HG02610 (cell line): ENCODE data around the gene ACD.
"Not testable (repeated sequence)": the region's sequence is repeated elsewhere in the genome, so short reads cannot be mapped to it uniquely, and the experiment has no call there.

ENCODE experiments used
- ATAC-seq: cut with Tn5 transposase; IDR thresholded peaks from one replicate; pipeline ENCODE4 v1.9.1; 2021; ENCODE audit warnings: mild to moderate bottlenecking, moderate library complexity; ENCODE audit not compliant: unreplicated experiment

ACD gene

DNA sequence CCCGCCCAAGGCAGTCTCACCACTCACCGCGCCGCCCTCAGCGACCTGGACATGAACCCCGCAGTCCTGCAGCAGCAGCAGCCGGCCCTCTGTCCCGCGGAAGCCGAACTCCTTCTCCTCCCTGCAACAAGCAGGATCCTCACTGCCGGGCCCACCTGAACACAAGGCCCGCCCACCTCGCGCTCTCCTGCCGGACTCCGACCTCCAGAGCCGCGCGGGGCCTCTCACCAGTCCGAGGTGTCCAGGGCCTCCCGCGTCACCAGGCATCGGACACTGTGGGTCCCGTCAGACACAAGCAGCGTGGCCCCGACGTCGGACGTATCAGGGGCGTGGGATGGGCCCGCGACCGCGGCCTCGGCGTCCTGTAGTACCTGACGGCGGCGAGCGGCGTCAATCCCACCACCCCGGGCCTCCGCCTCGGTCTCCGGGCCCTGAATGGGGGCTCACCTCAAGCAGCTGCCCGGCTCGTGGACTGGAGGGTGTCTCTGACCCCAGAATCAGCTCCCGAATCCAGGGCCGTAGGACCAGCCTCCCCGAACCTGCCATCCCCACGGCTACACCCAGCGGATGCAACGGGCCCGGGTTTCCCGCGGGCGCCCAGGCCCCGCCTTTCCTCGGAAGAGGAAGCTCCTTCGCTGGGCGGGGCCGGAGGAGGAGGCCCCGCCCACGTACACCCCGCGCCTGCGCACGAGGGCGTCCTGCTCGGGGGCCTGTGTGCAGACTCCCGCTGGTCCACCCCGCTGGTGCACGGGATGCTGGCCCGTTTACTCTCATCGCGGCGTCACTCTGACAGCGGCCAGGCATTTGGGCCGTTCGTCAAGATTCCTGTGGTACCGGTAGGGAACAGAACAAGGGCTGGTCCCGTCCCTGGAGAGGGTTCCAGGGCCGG lies at the start of gene ACD:
ACD (minus strand) TSS at position 586 of the 889 bp plus-strand sequence; CDS start at position 546, 40 bp downstream.
- peak; percentile 50 for ATAC-seq

- ATAC-seq: no peak
Observed at GRCh38 chr16:67709050-67709449, 49.0 kb upstream of the ACD start.

DNA sequence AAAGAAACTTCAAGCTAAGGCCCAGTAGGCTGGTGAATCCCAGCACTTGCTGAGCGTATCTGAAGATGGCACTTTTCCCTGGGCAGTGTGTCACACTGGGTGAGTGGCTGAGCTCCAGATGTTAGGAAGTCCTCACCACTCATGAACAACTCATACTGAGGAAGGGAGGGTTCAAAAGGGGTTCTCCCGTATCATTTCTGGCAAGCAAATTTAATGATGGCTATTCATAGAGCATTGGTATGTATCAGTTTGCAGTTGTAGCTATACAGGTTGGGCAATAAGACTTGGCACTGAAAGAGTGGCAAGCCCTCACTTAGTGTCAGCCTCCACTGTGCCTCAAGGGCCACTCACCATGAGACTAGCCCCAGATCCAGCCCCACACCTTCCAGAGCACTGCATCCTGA lies 48.3 kb upstream of the ACD start:
- no peak for ATAC-seq

GRCh38 chr16:67707790-67708189 lies 47.7 kb upstream of the ACD start:
- no peak for ATAC-seq

DNA sequence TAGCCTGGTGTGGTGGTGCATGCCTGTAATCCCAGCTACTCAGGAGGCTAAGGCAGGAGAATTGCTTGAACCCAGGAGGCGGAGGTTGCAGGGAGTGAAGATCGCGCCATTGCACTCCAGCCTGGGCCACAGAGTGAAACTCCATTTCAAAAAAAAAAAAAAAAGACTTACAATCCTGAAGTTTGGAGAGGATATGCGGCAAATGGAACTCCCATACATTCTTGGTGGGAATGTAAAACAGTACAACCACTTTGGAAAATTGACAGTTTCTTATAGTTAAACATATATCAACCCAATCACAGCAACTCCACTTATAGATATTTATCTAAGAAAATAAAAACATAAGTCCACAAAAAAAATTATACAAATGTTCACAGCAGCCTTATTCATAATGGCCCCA lies 47.1 kb upstream of the ACD start:
- ATAC-seq: no peak

DNA sequence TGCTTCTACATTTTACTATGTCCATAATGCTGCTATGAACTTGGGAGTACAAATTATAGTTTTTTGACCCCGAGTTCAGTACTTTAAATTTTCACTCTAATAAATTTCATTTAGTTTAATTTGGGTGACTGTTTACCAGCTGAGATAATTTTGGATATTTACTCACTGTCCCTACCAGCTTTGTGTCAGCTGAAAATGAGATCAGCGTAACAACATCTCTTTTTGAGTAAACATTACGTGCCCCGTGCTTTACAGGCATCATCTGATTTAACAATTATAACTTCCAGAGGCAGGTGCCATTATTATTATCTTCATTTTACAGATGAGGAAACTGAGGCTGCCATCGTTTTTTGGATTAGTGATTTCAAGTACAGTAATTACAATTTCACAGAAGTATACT lies 44.0 kb upstream of the ACD start:
- no peak for ATAC-seq

DNA sequence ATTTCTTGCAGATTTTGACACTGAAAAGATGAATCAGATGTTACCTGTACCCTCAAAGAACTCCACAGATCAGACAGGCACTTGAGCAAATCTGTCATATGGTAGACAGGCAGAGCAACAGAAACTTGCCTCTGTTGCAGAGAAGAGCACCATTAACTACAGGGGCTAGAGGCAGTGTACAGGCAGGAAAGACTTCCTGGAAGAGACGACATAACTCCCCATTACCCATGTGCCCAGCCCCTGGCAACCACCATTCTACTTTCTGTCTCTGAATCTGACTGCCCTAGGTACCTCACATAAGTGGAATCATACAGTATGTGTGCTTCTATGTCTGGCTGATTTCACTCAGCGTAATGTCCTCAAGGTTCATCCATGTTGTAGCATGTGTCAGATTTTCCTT lies 43.6 kb upstream of the ACD start:
- ATAC-seq: no peak

GRCh38 chr16:67702130-67702529 lies 42.1 kb upstream of the ACD start:
- no peak for ATAC-seq

- ATAC-seq: no peak
Observed at GRCh38 chr16:67701420-67701819, 41.4 kb upstream of the ACD start.

DNA sequence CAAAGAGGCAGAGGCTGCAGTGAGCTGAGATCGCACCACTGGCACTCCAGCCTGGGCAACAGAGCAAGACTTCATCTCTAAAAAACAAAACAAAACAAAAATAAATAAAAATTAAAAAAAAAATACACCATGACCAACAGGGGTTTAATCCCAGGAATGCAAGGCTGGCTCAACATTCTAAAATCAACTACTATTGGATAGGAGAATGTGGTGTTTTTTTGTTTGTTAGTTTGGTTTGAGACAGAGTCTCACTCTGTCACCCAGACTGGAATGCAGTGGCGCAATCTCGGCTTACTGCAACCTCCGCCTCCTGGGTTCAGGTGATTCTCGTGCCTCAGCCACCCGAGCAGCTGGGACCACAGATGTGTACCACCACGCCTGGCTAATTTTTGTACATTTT lies 39.2 kb upstream of the ACD start:
- ATAC-seq: no peak

DNA sequence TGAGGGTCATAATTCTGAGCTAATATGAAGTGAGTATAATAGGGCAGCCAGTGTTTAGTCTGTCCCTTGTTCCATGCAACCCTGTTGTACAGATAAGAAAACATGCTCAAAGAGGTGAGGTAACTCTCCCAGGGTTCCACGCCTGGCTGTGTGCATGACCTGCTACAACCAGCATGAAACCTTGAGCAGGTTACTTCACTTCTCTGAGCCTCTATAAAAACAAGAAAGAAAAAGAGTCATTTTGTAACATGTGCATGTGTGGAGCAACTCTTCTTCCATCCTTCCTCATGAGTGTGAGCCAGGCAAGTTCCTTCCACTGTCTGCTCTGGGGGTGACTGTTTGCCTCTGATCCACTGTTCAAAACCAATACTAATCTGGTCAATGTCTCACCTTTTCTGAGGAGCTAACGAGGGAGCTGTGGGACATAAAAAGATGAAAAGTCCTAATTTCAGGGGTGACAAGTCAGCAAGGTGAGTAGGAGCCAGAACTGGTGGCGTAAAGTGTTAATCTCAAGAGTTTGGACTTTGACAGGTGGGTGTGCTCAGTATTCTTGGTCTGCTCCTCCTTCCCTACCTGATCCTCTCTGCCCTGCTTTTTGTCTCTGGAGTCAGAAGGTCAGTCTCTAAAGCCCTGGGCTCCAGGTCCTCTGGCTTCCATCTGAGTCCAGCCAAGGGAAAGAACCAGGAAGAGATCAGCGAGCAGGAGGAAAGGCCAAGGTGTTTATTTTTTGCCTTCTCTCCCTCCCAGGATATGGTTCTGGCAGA lies 37.5 kb upstream of the ACD start:
- no peak for ATAC-seq

DNA sequence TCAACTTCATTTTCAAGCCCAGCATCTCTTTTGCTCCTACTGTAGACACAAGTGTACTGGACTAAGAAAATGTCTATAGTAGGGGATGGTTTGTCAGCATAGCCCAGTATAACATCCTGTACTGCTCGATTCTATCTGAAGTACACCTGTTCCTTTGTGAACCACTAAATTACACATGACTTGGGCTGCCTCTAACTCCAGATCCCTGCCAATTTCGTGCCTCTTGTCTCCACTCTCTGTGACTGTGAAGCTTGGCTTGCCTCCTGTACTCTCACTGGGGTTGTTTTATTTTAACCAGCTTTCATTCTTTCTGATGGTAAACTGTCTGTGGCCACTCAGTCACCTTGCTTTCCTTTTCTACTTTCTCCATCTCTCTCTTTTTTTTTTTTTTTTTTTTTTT lies 34.6 kb upstream of the ACD start:
- ATAC-seq: no peak

- not testable (repeated sequence) for ATAC-seq
Observed at GRCh38 chr16:67693517-67694285, 33.6 kb upstream of the ACD start.

- ATAC-seq: no peak
Observed at GRCh38 chr16:67685388-67686112, 25.5 kb upstream of the ACD start.

GRCh38 chr16:67683767-67684166 lies 23.7 kb upstream of the ACD start:
- no peak for ATAC-seq

- no peak for ATAC-seq
Observed at GRCh38 chr16:67679935-67680897, 20.2 kb upstream of the ACD start.

GRCh38 chr16:67678354-67679023 lies 18.4 kb upstream of the ACD start:
- ATAC-seq: no peak

- ATAC-seq: no peak
Observed at GRCh38 chr16:67677712-67678111, 17.7 kb upstream of the ACD start.

DNA sequence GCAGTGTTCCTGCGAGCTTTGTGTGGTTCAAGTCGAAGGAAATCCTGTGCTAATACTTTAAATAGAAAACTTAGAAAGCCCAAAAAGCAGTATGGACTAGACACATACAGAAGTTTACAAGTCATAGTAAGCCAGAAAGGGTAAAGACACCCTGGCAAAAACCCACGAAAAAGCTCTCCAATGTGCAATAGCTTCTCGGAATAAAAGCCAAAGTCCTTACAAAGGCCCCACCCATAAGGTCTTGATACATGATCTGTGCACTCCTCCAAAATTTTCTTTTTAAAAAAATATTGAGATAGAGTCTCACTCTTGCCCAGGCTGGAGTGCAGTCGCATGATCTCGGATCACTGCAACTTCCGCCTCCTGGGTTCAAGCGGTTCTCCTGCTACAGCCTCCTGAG lies 16.9 kb upstream of the ACD start:
- no peak for ATAC-seq
